Dermis blood vessel endothelial cell (primary cell): Measurements from ENCODE around the gene C16orf90. TPM values are rescaled to one million over a fixed set of nuclear protein-coding genes. Genes with fewer than 3 reads are reported as not detected.

Experiments
- DNase-seq: peaks from one replicate; pipeline ENCODE4 v3.0.0; 2010
- total RNA-seq: library from RNA; depleted of rRNA; stranded (reverse); fragments of >200 nt; gene quantifications from 2 replicates; pipeline ENCODE4 v1.2.3, GENCODE V29; 2014

The C16orf90 gene
- total RNA-seq, 1 donor from 2014 or later, result not detected

GRCh38 chr16:3461151-3461550, 34.1 kb downstream of the C16orf90 start:
- DNase-seq, result no peak

- no peak for DNase-seq
These were observed 34.7 kb downstream of the C16orf90 start for GRCh38 chr16:3460585-3460984.

GRCh38 chr16:3460121-3460520, 35.2 kb downstream of the C16orf90 start:
- DNase-seq, result no peak

- DNase-seq, result no peak
These were observed 35.7 kb downstream of the C16orf90 start for GRCh38 chr16:3459401-3460090.

- DNase-seq, result peak; percentile 26
These were observed 36.4 kb downstream of the C16orf90 start for GRCh38 chr16:3458852-3459361.

GRCh38 chr16:3458278-3458851, 36.9 kb downstream of the C16orf90 start:
- peak; percentile 37 for DNase-seq

GRCh38 chr16:3457434-3458252, 37.6 kb downstream of the C16orf90 start:
- DNase-seq, result peak; percentile 94

GRCh38 chr16:3454631-3455147, 40.6 kb downstream of the C16orf90 start:
- no peak for DNase-seq

GRCh38 chr16:3454093-3454492, 41.2 kb downstream of the C16orf90 start:
- DNase-seq, result no peak

- DNase-seq, result peak; percentile 91
These were observed 51.3 kb downstream of the C16orf90 start for GRCh38 chr16:3444032-3444388.

Other genes starting within 250 kb of the C16orf90 start
- gene MEFV, start 238.9 kb downstream of the C16orf90 start, total RNA-seq, result under 0.01 and 0.05 TPM in 2 replicates
- 57.5 and 59.4 TPM in 2 replicates for gene ZNF263, start 212.0 kb downstream of the C16orf90 start, total RNA-seq
- gene TIGD7, start 190.1 kb downstream of the C16orf90 start, total RNA-seq, result 2.4 and 3.4 TPM in 2 replicates
- 19.6 and 23.5 TPM in 2 replicates for gene ZNF75A, start 190.0 kb downstream of the C16orf90 start, total RNA-seq
- not detected in 2 replicates for gene OR2C1, start 139.6 kb downstream of the C16orf90 start, total RNA-seq
- 12.4 and 12.6 TPM in 2 replicates for gene ZSCAN32, start 94.5 kb downstream of the C16orf90 start, total RNA-seq
- gene ZNF174, start 94.3 kb downstream of the C16orf90 start, total RNA-seq, result 6.4 and 8.0 TPM in 2 replicates
- 2.4 and 3.7 TPM in 2 replicates for gene ZNF597, start 52.0 kb downstream of the C16orf90 start, total RNA-seq
- gene NAA60, start 51.8 kb downstream of the C16orf90 start, total RNA-seq, result 19.9 and 22.8 TPM in 2 replicates
- gene CLUAP1, start 5.5 kb upstream of the C16orf90 start, total RNA-seq, result 12.1 and 17.3 TPM in 2 replicates
- 2.0 and 9.5 TPM in 2 replicates for gene NLRC3, start 81.9 kb upstream of the C16orf90 start, total RNA-seq
- gene SLX4, start 116.1 kb upstream of the C16orf90 start, total RNA-seq, result 2.7 and 5.6 TPM in 2 replicates
- gene DNASE1, start 159.2 kb upstream of the C16orf90 start, total RNA-seq, result 16.8 and 20.8 TPM in 2 replicates
- 48.3 and 97.4 TPM in 2 replicates for gene TRAP1, start 222.0 kb upstream of the C16orf90 start, total RNA-seq